ENCODE results near the gene IGFBP3.

GRCh38 chr7:45912972-45913371 is 8.1 kb downstream of the IGFBP3 start:
- TF ChIP-seq CTCF (IDR thresholded peaks at IDR 0.05; ENCODE audit: borderline replicate concordance, extremely low read depth, low read length, poor library complexity, severe bottlenecking) (no peak), EZH2 (IDR thresholded peaks at IDR 0.05; ENCODE audit: borderline replicate concordance, low read depth, low read length, severe bottlenecking) (no peak)
